Neural progenitor cell (in vitro differentiated cells): ENCODE measurements around the gene NUMB.

Experiments used
- EZH2 ChIP-seq: fragments of 200-600 bp; sonication (generic); IDR thresholded peaks from 2 replicates; pipeline ENCODE4 v1.6.1; 2017; ENCODE audit warnings: antibody characterized with exemption, mild to moderate bottlenecking, moderate library complexity
- EZH2phosphoT487 ChIP-seq: fragments of 200-600 bp; sonication (generic); IDR thresholded peaks from 2 replicates; pipeline ENCODE4 v1.6.1; 2017; ENCODE audit warnings: antibody characterized with exemption
- TF ChIP-seq, protein P1 (sequence below): fragments of 200-600 bp; sonication (generic); IDR thresholded peaks from 2 replicates; pipeline ENCODE4 v1.5.1; 2017; ENCODE audit warnings: antibody characterized with exemption, mild to moderate bottlenecking

- TF ChIP-seq, protein P1, sequence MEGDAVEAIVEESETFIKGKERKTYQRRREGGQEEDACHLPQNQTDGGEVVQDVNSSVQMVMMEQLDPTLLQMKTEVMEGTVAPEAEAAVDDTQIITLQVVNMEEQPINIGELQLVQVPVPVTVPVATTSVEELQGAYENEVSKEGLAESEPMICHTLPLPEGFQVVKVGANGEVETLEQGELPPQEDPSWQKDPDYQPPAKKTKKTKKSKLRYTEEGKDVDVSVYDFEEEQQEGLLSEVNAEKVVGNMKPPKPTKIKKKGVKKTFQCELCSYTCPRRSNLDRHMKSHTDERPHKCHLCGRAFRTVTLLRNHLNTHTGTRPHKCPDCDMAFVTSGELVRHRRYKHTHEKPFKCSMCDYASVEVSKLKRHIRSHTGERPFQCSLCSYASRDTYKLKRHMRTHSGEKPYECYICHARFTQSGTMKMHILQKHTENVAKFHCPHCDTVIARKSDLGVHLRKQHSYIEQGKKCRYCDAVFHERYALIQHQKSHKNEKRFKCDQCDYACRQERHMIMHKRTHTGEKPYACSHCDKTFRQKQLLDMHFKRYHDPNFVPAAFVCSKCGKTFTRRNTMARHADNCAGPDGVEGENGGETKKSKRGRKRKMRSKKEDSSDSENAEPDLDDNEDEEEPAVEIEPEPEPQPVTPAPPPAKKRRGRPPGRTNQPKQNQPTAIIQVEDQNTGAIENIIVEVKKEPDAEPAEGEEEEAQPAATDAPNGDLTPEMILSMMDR = no peak
- TF ChIP-seq EZH2 (no peak), EZH2phosphoT487 (no peak)
These were observed 65.0 kb downstream of the NUMB start for GRCh38 chr14:73393375-73393774.
